Activated naive CD8-positive, alpha-beta T cell (primary cell): ENCODE results near the gene DLX6.
A peak's percentile ranks its signal among the peaks of the same experiment; 100 is the strongest.

Experiments used
- H3K27ac Mint-ChIP-seq: one replicate; pipeline ENCODE4 v1.8.0; 2021; ENCODE audit warnings: mixed read lengths
- H3K27me3 Mint-ChIP-seq: one replicate; pipeline ENCODE4 v1.8.0; 2021; ENCODE audit warnings: mixed read lengths
- H3K36me3 Mint-ChIP-seq: one replicate; pipeline ENCODE4 v1.8.0; 2021; ENCODE audit warnings: mixed read lengths
- H3K4me1 Mint-ChIP-seq: one replicate; pipeline ENCODE4 v1.8.0; 2021; ENCODE audit warnings: low read depth, mixed read lengths
- H3K4me3 Mint-ChIP-seq: one replicate; pipeline ENCODE4 v1.8.0; 2021; ENCODE audit warnings: mild to moderate bottlenecking, mixed read lengths
- H3K9me3 Mint-ChIP-seq: one replicate; pipeline ENCODE4 v1.8.0; 2021; ENCODE audit warnings: low read depth, mixed read lengths

Gene DLX6

DNA sequence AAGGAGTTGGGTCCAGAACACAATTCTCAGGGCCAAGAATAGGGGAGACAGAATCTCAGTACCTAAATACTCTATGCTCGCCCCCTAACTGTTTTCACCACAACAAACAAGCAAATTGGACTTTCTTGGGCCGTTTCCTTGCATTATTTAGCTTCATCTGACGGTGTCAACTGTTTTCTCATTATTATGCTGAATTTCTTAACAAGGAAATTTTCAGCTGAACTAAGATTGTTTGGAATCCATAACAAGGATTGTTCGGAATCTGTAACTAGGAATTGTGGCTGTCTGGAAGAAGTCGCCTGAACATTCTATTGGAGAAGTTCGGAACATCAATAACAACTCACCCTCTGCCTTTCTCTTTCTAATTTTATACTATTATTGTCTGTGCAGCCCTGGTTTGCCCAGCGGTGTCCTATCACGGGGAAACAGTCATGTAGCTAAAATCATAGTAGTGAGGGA, 15.5 kb upstream of the DLX6 start:
- H3K4me3 Mint-ChIP-seq = no peak overlapping the region
- H3K9me3 Mint-ChIP-seq = no peaks in the 10 kb centered on the region
- no peak overlapping the region for H3K27ac Mint-ChIP-seq
- H3K36me3 Mint-ChIP-seq = peaks cover 4% of the 10 kb centered on the region
- H3K4me1 Mint-ChIP-seq = peaks cover 5% of the 10 kb centered on the region
- H3K27me3 Mint-ChIP-seq = peaks cover 63% of the 10 kb centered on the region

- no peak overlapping the region for H3K4me3 Mint-ChIP-seq
- peaks cover 4% of the 10 kb centered on the region for H3K36me3 Mint-ChIP-seq
- peaks cover 63% of the 10 kb centered on the region for H3K27me3 Mint-ChIP-seq
- H3K4me1 Mint-ChIP-seq = peaks cover 5% of the 10 kb centered on the region
- no peak overlapping the region for H3K27ac Mint-ChIP-seq
- no peaks in the 10 kb centered on the region for H3K9me3 Mint-ChIP-seq
Observed at GRCh38 chr7:96991546-96992191, 13.7 kb upstream of the DLX6 start.

DNA sequence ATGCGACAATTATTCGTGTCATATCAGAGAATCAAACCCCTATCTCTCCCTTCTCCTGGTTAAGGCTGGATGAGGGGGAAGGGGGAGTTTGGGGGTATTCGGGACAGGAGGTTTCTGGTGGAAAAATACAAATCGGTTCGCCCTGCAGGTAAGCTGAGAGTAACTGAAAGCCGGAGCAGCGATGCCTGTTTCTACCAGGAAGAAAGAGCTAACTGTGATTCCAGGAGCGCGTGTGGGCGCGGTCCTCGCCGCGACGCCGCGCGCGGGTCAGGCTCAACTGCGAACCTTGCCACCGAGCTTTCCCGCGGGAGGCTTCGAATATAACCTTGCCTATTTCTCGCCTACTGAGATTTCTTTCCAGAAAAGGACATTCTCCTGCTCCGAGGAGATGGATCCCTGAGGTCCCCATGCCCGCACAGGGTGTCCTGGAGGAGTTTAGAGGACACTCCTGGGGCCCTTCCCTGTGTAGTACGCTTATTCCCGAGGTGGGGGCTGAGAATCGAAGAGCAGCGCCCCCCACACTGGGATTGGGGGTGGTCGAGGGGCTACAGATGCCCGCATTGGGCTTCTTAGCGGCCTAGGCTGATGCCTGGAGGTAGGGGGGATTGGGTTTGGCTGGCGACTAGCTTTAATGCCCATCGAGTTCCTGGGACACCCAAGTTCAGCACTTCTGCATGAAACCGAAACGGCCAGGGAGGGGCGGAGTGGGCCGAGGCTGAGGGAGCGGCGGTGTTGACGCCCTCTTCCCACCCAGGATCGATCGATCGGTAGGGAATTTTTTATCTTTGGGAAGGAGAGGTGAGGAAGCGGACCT, 13.0 kb upstream of the DLX6 start:
- H3K27me3 Mint-ChIP-seq = peaks cover 63% of the 10 kb centered on the region
- H3K9me3 Mint-ChIP-seq = no peaks in the 10 kb centered on the region
- peak overlapping the region; percentile 23 for H3K4me3 Mint-ChIP-seq
- no peak overlapping the region for H3K27ac Mint-ChIP-seq
- H3K36me3 Mint-ChIP-seq = peaks cover 4% of the 10 kb centered on the region
- H3K4me1 Mint-ChIP-seq = peaks cover 5% of the 10 kb centered on the region

DNA sequence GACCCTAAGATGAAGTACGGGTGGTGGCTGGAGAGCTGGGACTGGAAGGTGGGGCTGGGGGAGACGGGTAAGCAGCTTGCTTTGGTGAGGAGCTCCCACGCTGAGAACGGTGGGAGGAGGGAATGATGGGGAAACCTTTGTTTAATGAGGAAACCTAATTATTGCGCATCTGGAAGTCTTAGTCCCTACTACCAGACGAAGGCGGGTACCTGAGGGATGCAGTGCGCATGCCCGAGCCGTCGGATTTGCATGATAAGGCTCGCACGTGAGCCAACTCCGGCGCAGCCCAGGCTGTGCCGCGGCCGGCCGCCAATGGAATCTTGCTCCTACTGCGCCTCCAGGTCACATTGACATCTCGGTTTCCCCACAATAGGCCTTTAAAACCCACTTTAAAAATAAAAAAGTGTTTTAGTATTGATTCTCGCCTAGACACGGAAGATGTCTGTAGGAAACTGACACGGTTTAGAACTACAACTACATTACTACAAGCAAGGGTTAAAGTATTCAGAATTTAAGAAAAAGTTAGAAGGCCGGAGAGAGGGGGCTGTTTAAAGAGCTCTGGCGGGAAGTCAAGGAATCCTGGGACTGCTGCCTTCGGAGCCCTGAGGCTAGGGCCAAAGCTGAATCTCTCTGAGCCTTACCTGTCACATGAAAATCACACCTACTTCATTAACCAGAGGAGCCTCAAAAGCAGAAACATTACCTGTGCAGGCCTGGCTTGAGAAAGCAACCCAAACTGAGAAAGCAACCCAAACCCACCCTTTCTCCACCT, 12.1 kb upstream of the DLX6 start:
- Mint-ChIP-seq H3K4me1 (peaks cover 6% of the 10 kb centered on the region), H3K27ac (no peak overlapping the region), H3K4me3 (no peak overlapping the region), H3K36me3 (peaks cover 4% of the 10 kb centered on the region), H3K9me3 (no peaks in the 10 kb centered on the region), H3K27me3 (peaks cover 65% of the 10 kb centered on the region)

- Mint-ChIP-seq H3K27me3 (peaks cover 62% of the 10 kb centered on the region), H3K4me3 (no peak overlapping the region), H3K36me3 (peaks cover 4% of the 10 kb centered on the region), H3K4me1 (peaks cover 9% of the 10 kb centered on the region), H3K9me3 (no peaks in the 10 kb centered on the region), H3K27ac (no peak overlapping the region)
Observed at GRCh38 chr7:96993980-96994379, 11.4 kb upstream of the DLX6 start.

DNA sequence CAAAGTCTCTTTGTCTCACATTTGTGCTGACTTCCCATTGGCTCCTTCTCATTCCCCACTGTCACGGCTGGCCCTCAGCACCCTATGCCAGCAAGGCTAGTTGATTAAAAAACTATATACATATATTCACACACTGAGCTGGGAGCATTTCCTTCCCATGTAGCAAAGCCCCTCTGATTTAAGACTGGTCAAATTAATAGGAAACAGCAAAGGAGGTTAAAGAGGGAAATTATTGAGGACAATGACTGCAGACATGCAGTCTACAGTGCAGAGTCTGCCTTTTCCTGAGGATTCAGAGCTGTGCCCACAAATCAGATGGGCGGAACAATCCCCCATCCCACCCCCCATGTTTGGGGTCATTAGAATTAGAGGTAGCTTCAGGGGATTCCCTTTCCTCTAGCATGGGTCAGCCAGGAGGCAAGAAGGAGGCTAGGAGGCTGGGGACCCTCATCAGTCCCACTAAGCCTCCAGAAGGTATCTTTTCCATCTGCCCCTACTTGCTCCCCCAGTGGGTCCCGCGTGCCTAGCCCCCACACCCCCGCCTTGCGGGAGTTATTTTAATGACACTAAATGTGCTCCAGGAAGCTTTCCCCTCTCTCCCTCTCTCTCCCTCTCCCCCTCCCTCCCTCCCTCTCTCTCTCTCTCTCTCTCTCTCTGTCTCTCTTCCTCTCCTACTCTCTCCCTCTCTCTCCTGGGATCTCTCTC, 9.8 kb upstream of the DLX6 start:
- no peak overlapping the region for H3K27ac Mint-ChIP-seq
- peaks cover 64% of the 10 kb centered on the region for H3K27me3 Mint-ChIP-seq
- no peaks in the 10 kb centered on the region for H3K9me3 Mint-ChIP-seq
- H3K36me3 Mint-ChIP-seq = peaks cover 4% of the 10 kb centered on the region
- no peak overlapping the region for H3K4me3 Mint-ChIP-seq
- peaks cover 8% of the 10 kb centered on the region for H3K4me1 Mint-ChIP-seq

- peaks cover 8% of the 10 kb centered on the region for H3K4me1 Mint-ChIP-seq
- H3K27me3 Mint-ChIP-seq = peaks cover 69% of the 10 kb centered on the region
- H3K4me3 Mint-ChIP-seq = no peak overlapping the region
- H3K9me3 Mint-ChIP-seq = no peaks in the 10 kb centered on the region
- H3K27ac Mint-ChIP-seq = no peak overlapping the region
- H3K36me3 Mint-ChIP-seq = peaks cover 4% of the 10 kb centered on the region
Observed at GRCh38 chr7:96996111-96996957, 9.0 kb upstream of the DLX6 start.

GRCh38 chr7:96996958-96997511, 8.3 kb upstream of the DLX6 start:
- Mint-ChIP-seq H3K27me3 (peaks cover 69% of the 10 kb centered on the region), H3K36me3 (peaks cover 4% of the 10 kb centered on the region), H3K4me1 (peaks cover 7% of the 10 kb centered on the region), H3K9me3 (no peaks in the 10 kb centered on the region), H3K27ac (no peak overlapping the region), H3K4me3 (no peak overlapping the region)

DNA sequence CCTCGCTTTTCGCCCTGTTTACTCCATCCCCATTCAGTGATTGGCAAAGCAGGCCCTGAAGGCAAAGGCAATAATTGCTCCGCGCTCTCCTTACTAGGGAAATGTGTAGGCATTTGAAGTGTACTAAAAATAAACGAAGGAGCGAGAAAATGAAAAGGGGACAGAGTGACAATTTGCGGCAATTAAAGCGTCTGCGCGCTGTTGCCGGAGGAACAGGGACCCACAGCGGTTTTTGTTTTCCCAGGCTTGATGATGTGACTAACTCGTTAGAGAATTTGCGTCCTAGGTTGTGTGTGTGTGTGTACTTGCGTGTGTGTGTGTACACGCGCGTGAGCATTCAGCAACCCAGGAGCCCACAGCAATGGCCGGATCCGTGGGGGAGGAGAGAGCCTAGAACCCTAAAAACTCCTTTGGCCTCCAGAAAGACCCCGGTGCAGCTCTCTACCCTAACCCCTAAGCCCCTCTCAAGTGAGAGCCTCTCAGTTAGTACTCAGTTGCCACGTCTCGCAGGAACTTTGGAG, 7.8 kb upstream of the DLX6 start:
- Mint-ChIP-seq H3K27me3 (peaks cover 71% of the 10 kb centered on the region), H3K9me3 (no peaks in the 10 kb centered on the region), H3K4me3 (no peak overlapping the region), H3K27ac (no peak overlapping the region), H3K36me3 (peaks cover 4% of the 10 kb centered on the region), H3K4me1 (peaks cover 7% of the 10 kb centered on the region)

- H3K36me3 Mint-ChIP-seq = no peaks in the 10 kb centered on the region
- H3K4me3 Mint-ChIP-seq = no peak overlapping the region
- H3K27me3 Mint-ChIP-seq = peaks cover 70% of the 10 kb centered on the region
- H3K27ac Mint-ChIP-seq = no peak overlapping the region
- peaks cover 7% of the 10 kb centered on the region for H3K4me1 Mint-ChIP-seq
- no peaks in the 10 kb centered on the region for H3K9me3 Mint-ChIP-seq
Observed at GRCh38 chr7:96998333-96998732, 7.0 kb upstream of the DLX6 start.

DNA sequence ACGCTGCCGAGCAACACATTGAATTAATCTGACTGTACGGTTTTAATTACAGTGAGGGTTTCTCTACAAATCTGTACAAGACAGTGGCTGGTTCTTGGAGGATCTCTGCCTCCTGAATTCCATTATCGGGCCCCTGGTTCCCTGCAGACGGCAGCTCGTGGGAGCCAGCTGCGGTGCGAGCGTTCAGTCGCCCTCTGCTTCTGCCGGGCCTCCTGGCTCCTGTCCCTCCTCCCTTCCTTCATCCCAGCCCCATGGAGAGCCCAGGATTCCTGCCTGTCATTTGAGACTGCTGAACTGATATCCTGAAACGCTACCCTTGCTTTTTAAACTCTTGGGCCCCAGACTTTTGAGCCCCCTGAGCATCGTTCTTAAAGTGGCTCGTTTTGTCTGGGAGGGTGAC, 6.6 kb upstream of the DLX6 start:
- no peaks in the 10 kb centered on the region for H3K9me3 Mint-ChIP-seq
- no peaks in the 10 kb centered on the region for H3K36me3 Mint-ChIP-seq
- H3K4me1 Mint-ChIP-seq = peaks cover 8% of the 10 kb centered on the region
- H3K27me3 Mint-ChIP-seq = peaks cover 71% of the 10 kb centered on the region
- H3K27ac Mint-ChIP-seq = no peak overlapping the region
- H3K4me3 Mint-ChIP-seq = no peak overlapping the region

- H3K36me3 Mint-ChIP-seq = no peaks in the 10 kb centered on the region
- peaks cover 64% of the 10 kb centered on the region for H3K27me3 Mint-ChIP-seq
- no peak overlapping the region for H3K4me3 Mint-ChIP-seq
- H3K4me1 Mint-ChIP-seq = peaks cover 19% of the 10 kb centered on the region
- H3K9me3 Mint-ChIP-seq = no peaks in the 10 kb centered on the region
- H3K27ac Mint-ChIP-seq = no peak overlapping the region
Observed at GRCh38 chr7:97001221-97001620, 4.1 kb upstream of the DLX6 start.

DNA sequence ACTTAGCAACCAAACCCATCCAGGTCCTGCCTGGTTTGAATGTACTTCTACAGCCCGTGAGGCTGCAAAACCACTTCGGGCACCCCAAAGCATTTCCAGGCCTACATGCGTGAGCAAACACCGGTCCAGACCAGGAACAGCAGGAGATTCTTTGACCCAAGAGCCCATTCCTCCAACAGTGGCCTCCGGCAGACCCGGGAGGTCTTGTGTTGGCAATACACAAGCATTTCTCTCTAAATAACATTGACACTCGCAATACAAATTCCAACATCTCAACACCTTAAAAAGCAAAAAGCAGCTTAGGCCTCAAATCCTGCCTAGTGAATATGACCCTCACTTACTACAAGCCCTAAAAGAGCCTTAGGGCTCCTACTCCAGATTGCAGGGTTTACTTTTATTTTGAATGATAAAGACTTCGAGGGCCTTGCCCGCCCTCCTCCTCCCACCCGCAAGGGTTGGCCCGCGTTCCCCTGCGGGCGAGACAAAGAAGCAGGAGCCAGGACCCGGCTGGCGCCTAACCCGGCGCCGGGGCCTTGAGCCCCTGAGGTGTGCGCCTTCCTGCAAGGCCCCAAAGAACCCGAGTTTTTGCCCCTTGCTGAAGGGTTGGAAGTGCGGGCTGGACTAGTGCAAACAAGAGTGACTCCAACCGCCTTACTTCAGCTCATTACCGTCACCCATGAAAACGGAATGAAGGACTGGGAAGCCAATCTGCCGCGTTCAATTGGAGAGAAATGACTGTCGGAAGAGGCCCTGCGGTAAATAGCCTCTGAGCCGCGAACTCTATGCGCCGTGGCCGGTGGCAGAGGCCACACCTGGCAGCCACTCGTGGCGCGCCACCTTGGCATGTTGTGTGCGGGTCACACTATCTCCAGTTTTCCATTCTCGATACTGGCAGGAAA, 3.4 kb upstream of the DLX6 start:
- Mint-ChIP-seq H3K27me3 (peaks cover 63% of the 10 kb centered on the region), H3K9me3 (no peaks in the 10 kb centered on the region), H3K4me1 (peaks cover 23% of the 10 kb centered on the region), H3K36me3 (no peaks in the 10 kb centered on the region), H3K4me3 (no peak overlapping the region), H3K27ac (no peak overlapping the region)
